ENCODE data around the gene PHLPP1. TPM values are rescaled to one million over a fixed set of nuclear protein-coding genes. Genes with fewer than 3 reads are reported as not detected.

Gene PHLPP1
- total RNA-seq, 4 donors from 2014 or later, result 17.7 to 29.5 (median 25.5) TPM

DNA sequence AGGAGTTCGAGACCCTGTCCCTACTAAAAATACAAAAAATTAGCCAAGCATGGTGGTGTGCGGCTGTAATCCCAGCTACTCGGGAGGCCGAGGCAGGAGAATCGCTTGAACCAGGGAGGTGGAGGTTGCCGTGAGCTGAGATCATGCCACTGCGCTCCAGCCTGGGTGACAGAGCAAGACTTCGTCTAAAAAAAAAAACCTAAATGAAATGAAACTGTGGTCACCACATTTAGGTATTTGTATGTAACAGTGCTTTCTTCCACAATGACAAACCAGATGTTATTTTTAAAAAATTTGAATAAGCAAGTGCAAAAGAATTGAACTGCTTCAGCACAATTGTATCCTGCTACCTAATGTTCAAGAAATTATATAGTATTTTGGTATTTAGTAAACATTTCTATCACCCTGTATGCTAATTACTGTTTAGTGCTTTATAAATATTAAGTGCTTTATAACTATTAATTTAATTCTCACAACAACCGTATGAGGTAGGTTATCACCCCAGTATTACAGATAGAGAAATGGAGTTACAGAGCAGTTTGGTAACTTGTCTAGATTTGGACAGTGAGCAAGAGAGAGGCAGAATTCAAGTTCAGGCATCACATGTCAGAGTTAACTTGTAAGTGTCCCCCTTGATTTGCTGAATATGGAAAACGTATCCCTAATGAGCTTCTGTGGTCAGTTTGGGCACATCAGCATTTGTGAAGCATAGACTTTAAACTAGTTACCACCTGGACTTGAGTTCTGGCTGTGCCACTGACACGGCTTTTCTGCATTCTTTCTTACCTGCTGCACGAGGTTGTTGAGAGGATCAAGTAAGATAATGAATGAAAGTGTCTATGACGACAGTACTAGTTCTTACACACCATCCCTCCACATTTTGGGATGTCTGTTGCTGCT is 14.4 kb downstream of the PHLPP1 start:
- no peaks in the 10 kb centered on the region for H3K36me3 ChIP-seq
- in situ Hi-C loops (cut with MboI; ENCODE audit: low pct_ligation_motif_present in 1 of 4, low pct_unique_long_range_greater_than_20kb in 1 of 4, low sequenced_read_pairs in 3 of 4), result no loop called here
- no peak for DNase-seq
- no peaks in the 10 kb centered on the region for H3K27me3 ChIP-seq
- peaks cover 0 to 5% (median 0%) of the 10 kb centered on the region in 4 donors for H3K4me1 ChIP-seq
- H3K4me3 ChIP-seq, result no peak overlapping the region
- intact Hi-C loops (cut with DNase I; ENCODE audit: low total_unique reads), result no loop called here
- no peak for TF ChIP-seq EP300 (IDR thresholded peaks at IDR 0.05; ENCODE audit: low read depth)
- TF ChIP-seq POLR2A (IDR thresholded peaks at IDR 0.05), result no peak
- TF ChIP-seq POLR2AphosphoS5 (IDR thresholded peaks at IDR 0.05), result no peak
- TF ChIP-seq, protein P1, sequence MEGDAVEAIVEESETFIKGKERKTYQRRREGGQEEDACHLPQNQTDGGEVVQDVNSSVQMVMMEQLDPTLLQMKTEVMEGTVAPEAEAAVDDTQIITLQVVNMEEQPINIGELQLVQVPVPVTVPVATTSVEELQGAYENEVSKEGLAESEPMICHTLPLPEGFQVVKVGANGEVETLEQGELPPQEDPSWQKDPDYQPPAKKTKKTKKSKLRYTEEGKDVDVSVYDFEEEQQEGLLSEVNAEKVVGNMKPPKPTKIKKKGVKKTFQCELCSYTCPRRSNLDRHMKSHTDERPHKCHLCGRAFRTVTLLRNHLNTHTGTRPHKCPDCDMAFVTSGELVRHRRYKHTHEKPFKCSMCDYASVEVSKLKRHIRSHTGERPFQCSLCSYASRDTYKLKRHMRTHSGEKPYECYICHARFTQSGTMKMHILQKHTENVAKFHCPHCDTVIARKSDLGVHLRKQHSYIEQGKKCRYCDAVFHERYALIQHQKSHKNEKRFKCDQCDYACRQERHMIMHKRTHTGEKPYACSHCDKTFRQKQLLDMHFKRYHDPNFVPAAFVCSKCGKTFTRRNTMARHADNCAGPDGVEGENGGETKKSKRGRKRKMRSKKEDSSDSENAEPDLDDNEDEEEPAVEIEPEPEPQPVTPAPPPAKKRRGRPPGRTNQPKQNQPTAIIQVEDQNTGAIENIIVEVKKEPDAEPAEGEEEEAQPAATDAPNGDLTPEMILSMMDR (IDR thresholded peaks at IDR 0.05), result no peak
- no peaks in the 10 kb centered on the region for H3K9me3 ChIP-seq
- no peak overlapping the region for H3K27ac ChIP-seq
- 88% methylated on average over 9 to 13 of the region's 13 CpGs for WGBS, 2 donors (ENCODE audit: low coverage in 1 of 2)

- H3K4me1 ChIP-seq, result peaks cover 0 to 6% (median 0%) of the 10 kb centered on the region in 4 donors
- in situ Hi-C loops (cut with MboI; ENCODE audit: low pct_ligation_motif_present in 1 of 4, low pct_unique_long_range_greater_than_20kb in 1 of 4, low sequenced_read_pairs in 3 of 4) (no loop called here), intact Hi-C loops (cut with DNase I; ENCODE audit: low total_unique reads) (no loop called here)
- DNase-seq, result no peak
- 90 to 92% methylated on average over 2 to 3 of the region's 3 CpGs for WGBS, 2 donors (ENCODE audit: low coverage in 1 of 2)
- TF ChIP-seq POLR2AphosphoS5 (IDR thresholded peaks at IDR 0.05) (no peak), EP300 (IDR thresholded peaks at IDR 0.05; ENCODE audit: low read depth) (no peak), POLR2A (IDR thresholded peaks at IDR 0.05) (no peak)
- TF ChIP-seq, protein P1 (IDR thresholded peaks at IDR 0.05), result no peak
- no peak overlapping the region for H3K4me3 ChIP-seq
- no peak overlapping the region for H3K27ac ChIP-seq
- no peaks in the 10 kb centered on the region for H3K36me3 ChIP-seq
- no peaks in the 10 kb centered on the region for H3K9me3 ChIP-seq
- H3K27me3 ChIP-seq, result no peaks in the 10 kb centered on the region
Observed at GRCh38 chr18:62730941-62731340, 15.6 kb downstream of the PHLPP1 start.

GRCh38 chr18:62732617-62733016 is 17.3 kb downstream of the PHLPP1 start:
- intact Hi-C loops (cut with DNase I; ENCODE audit: low total_unique reads) (no loop called here), in situ Hi-C loops (cut with MboI; ENCODE audit: low pct_ligation_motif_present in 1 of 4, low pct_unique_long_range_greater_than_20kb in 1 of 4, low sequenced_read_pairs in 3 of 4) (no loop called here)
- WGBS, 2 donors (ENCODE audit: low coverage in 1 of 2), result 94 to 100% methylated on average over 1 of the region's 1 CpG
- Histone ChIP-seq H3K9me3 (no peaks in the 10 kb centered on the region), H3K36me3 (no peaks in the 10 kb centered on the region), H3K4me3 (no peak overlapping the region), H3K4me1 (peaks cover 0 to 8% (median 0%) of the 10 kb centered on the region in 4 donors), H3K27me3 (no peaks in the 10 kb centered on the region), H3K27ac (no peak overlapping the region)
- TF ChIP-seq POLR2AphosphoS5 (IDR thresholded peaks at IDR 0.05) (no peak), EP300 (IDR thresholded peaks at IDR 0.05; ENCODE audit: low read depth) (no peak), POLR2A (IDR thresholded peaks at IDR 0.05) (no peak)
- TF ChIP-seq, protein P1 (IDR thresholded peaks at IDR 0.05), result no peak
- DNase-seq, result no peak

DNA sequence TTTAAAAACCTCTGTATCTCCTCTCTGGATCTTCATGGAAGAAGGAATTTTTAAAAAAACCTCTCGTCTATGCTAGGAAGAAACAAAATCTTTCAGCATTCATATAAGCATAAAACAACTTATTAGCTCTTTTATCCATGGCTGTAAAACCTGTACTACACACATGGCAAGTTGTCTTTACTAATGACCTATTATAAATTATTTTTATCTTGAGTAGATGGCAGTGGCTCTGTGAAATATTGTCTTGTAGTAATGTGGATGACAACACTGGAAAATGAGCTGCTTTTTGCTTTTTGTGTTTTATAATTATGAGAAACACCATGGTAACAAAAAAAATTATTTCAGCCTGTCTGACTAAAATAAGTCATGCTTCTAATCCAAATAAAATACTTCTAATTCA is 18.9 kb downstream of the PHLPP1 start:
- in situ Hi-C loops (cut with MboI; ENCODE audit: low pct_ligation_motif_present in 1 of 4, low pct_unique_long_range_greater_than_20kb in 1 of 4, low sequenced_read_pairs in 3 of 4) (no loop called here), intact Hi-C loops (cut with DNase I; ENCODE audit: low total_unique reads) (no loop called here)
- peaks cover 0 to 8% (median 0%) of the 10 kb centered on the region in 4 donors for H3K4me1 ChIP-seq
- H3K9me3 ChIP-seq, result no peaks in the 10 kb centered on the region
- no peak overlapping the region for H3K4me3 ChIP-seq
- H3K27me3 ChIP-seq, result no peaks in the 10 kb centered on the region
- H3K36me3 ChIP-seq, result no peaks in the 10 kb centered on the region
- no peak overlapping the region for H3K27ac ChIP-seq
- TF ChIP-seq EP300 (IDR thresholded peaks at IDR 0.05; ENCODE audit: low read depth), result no peak
- no peak for TF ChIP-seq POLR2A (IDR thresholded peaks at IDR 0.05)
- TF ChIP-seq, protein P1 (IDR thresholded peaks at IDR 0.05), result no peak
- no peak for DNase-seq
- WGBS, 2 donors (ENCODE audit: low coverage in 1 of 2), result 78 to 100% methylated on average over 1 of the region's 1 CpG
